ENCODE data around the gene PCDHGB4.
"Not testable (repeated sequence)": the region's sequence is repeated elsewhere in the genome, so short reads cannot be mapped to it uniquely, and the experiment has no call there.

Gene PCDHGB4

DNA sequence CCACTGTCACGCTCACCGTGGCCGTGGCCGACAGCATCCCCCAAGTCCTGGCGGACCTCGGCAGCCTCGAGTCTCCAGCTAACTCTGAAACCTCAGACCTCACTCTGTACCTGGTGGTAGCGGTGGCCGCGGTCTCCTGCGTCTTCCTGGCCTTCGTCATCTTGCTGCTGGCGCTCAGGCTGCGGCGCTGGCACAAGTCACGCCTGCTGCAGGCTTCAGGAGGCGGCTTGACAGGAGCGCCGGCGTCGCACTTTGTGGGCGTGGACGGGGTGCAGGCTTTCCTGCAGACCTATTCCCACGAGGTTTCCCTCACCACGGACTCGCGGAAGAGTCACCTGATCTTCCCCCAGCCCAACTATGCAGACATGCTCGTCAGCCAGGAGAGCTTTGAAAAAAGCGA, 45.2 kb downstream of the PCDHGB4 start:
- DNase-seq: not testable (repeated sequence)

DNA sequence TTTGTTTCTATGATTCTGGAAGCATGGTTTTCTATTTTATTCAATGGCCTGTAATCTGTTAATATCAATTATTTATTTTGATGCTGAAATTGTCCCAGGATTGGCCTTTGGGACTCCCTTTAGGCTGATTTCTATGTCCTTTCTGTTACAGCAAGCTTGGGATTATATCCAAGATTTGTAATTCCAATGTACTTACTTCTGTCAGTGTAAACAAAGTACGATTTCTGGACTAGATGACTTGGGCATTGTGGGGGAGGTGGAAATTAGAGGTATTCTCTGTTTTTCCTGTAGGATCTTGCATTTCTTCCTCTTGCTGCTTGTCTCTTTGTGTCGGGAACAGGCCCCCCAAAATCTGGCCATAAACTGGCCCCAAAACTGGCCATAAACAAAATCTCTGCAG, 46.5 kb downstream of the PCDHGB4 start:
- no peak for DNase-seq

DNA sequence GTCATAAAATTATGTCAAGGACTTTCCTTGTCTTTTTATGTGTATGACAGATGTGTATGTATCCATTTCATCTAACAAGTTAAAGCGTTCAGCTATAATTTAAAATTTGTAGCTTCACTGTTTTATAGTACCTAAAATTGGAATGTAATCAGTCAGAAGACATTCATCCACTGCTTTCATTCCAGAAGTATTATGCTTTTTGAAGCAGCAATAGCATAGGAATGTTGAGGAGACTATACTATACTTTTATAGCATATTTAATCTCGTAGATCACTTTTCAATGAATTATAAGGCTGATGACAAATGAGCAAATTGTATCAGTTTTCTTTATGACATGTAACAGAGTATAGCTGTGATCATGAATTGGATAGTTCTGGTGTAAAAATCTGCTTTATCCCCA, 49.7 kb downstream of the PCDHGB4 start:
- no peak for DNase-seq

DNA sequence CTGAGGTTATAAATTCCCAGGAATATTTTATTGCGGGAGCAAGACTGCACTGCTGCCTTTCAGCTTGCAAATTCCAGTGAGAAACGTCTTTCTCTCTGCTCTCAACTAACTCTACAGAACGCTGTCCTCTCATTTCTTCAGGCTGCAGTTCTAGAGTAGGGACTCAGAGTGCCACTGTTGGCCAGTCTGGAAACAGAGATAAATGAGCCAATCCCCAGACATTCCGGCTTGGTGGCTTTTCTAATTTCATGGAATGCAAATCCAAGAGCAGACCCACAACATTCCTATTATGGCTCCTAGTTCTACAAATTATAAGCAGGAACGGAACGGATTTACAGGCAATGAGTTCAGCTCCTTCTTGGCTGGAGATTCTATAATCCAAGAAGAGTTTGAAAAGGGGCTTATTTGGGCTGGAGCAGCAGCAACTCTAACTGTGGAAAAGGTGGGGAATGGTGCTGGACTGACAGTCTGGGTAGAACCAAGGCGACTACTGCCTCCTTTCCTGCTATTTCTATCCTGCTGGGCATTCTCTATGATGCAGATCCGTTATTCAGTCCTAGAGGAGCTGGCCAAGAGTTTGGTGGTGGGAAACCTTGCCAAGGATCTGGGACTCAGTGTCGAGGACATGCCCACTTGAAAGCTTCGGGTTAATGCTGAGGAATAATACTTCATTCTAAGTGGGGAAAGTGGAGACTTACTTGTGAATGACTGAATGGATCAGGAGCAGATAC, 52.1 kb downstream of the PCDHGB4 start:
- no peak for DNase-seq
